HG03108 (cell line): ENCODE measurements around the gene TNNT3.

Experiments
- ATAC-seq: cut with Tn5 transposase; IDR thresholded peaks from one replicate; pipeline ENCODE4 v1.9.1; 2021; ENCODE audit warnings: moderate library complexity; ENCODE audit not compliant: unreplicated experiment

Gene TNNT3

DNA sequence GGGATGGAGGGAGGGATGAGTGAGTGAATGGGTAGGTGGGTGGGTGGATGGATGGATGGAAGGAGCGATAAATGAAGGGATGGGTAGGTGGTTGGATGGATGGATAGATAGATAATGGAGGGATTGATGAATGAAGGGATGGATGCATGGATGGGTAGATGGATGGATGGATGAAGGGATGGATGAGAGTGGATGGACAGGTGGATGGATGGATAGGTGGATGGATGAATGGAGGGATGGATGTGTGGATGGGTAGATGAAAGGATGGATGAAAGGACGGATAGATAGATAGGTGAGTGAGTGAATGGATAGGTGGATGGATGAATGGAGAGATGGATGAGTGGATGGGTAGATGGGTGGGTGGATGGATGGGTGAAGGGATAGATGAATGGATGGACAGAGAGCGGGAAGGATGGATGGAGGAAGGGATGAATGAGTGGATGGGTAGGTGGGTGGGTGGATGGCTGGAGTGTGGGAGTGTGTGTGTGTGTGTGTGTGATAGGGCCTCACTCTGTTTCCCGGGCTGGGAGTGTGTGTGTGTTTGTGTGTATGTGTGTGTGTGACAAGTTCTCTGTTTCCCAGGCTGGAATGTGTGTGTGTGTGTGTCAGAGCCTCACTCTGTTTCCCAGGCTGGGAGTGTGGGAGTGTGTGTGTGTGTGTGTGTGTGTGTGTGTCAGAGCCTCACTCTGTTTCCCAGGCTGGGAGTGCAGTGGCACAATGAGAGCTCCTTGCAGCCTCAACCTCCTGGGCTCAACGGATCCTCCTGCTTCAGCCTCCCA, 25.7 kb upstream of the TNNT3 start:
- ATAC-seq = no peak

DNA sequence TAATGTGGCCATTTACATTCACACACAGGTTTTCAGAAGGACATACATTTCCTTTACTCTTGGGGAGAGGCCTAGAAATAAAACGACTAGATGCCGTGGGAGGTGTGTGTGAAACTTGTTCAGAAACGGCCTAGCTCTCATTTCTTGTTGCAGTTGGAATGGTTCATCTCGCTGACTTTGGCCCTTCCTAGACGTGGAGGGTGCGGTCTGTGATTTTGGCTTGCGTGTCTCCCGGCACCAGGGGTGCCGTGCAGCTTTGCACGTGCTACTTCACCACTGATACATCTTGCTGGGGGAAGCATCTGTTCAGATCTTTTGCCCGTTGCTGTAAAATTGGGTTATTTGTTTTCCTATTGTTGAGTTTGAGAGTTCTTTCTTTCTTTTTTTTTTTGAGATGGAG, 24.7 kb upstream of the TNNT3 start:
- no peak for ATAC-seq

DNA sequence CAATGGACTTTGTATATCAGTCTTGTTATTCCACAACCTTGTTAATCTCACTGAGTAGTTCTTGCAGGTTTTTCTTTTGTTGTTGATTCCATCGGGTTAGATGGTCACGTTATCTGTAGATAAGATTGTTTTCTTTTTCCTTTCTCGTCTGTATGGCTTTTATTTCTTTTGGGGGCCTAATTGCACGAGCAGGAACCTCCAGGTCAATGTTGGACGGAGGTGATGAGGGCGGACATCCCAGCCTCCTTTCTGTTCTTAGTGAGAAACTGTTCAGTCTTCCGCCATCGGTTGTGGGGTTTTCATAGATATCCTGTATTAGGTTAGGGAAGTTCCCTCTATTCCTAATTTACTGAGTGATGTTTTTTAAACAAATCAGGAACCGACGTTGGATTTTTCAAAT, 23.0 kb upstream of the TNNT3 start:
- ATAC-seq = no peak

DNA sequence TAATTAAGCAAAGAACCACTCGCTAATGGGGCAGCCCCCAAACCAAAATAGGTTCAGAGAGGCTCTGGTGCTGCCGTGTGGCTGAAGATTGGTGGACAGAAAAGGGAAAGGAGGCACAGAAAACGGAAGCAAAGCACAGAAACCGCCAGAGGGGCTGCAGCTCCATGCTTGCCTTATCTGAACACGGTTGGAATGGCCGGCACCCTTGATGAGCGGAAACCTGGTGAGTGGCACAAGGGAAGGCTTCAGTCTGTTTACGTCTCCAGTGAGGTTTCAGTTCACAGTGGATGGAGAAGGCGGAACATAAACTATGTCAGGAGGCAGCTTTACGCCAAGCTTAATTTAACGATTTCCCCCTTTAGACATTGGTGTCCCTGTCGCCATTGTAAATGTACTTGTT, 22.6 kb upstream of the TNNT3 start:
- no peak for ATAC-seq

DNA sequence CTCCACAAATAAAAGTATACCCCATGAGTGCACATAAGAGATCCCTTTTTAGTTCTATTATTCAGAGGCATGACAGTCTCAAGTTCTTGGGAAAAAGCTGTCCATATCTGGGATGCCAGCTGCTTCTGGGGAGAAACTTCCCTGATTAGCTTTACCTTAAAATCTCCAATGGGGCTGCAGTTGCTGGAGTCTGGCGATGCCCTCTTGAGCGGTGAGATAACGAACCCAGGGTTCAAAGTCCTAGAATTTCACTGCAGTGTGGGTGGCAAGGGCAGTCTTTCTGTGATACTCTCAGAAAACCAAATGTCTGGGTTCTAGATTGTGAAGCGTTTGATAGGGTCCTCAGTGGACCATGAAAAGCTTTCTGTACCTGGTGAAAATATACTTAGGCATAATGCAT, 20.4 kb upstream of the TNNT3 start:
- no peak for ATAC-seq

DNA sequence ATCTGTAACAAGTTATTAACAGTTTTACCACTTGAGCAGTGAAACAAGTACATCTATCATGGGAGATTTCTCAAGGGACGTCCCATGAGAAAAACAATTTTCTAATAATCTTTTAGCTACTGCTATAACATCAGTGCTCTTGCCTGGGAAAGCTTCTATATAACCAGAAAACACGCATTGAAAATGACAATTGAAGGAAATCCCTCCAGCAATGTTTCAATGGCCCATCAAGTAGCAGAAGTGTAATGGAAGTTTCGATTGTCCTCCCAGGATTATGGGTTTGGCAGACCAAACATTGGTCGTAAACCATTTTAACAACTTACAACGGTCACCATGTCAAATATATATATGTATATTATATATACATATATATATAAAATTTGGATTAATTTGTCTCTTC, 19.8 kb upstream of the TNNT3 start:
- ATAC-seq = no peak

DNA sequence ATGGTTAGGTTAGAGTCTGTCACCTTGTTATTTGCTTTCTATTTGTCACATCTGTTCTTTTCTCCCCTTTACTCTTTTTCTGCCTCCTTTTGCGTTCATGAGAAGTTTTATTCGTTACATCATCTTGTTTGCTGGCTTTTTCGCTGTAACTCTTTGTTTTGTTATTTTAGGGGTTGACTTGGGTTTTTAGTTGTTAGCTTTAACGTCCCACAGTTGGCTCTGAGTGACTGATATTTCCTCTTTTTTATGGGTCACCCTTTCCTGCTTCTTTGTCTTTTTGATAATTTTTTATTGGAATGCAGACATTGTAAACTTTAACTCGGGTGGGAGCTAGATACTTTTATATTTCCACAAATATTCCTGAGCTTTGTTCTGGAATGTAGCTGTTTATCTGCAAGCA, 13.3 kb upstream of the TNNT3 start:
- ATAC-seq = no peak

DNA sequence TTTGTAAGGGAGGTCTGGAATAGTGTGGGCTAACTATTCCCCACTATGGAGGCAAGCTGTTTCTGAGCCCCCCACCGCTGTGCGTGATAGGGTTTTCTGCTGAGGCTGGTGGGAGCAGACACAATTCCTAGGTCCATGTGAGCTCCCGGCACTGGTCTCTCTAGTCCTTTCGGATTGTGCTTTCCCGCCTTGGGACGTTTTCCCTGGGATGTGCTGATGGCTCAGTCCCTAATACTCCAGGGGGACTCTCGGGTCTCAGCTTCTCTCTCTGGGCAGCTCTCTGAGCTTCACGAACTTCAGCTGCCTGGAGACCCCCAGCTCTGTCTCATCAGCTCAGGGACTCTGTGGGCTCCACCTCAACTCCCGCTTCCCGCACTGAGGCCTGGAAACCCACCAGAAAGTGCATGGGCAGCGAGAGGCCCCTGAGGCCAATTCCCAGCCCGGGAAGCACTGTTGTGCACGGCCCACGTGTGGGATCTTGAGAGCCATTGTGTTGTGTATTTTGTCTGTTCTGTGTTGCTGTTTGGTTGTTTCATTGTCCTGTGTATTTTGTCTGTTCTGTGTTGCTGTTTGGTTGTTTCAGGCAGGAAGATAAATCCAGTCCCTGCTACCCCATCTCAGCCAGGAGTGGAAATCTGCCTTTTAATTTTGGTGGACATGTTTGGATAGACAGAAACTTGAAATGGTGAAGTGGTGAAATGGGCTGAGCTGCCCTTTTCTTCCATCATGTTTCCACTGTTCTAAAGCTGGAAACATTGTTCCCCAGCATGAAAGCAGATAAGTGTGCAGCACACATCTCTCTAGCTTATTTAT, 12.7 kb upstream of the TNNT3 start:
- ATAC-seq = no peak

DNA sequence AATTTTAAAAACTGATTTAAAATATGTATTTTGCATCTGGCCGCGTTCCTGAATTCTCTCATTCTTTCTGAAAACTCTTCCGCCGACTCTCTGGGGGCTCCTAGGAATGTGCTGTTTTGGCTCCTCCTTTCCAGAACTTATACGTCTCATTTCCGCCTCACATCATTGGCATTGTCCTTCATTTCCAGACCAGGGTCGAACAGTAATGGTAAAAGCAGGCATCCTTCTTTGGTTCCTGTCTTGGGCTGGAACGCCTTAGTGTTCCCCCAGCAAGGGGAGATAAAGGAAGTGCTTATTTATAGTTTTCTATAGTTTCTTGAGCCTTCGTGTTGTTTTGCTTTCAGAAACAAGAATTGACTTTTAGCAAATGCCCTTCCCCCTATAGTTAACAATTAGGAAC, 10.9 kb upstream of the TNNT3 start:
- ATAC-seq = no peak

DNA sequence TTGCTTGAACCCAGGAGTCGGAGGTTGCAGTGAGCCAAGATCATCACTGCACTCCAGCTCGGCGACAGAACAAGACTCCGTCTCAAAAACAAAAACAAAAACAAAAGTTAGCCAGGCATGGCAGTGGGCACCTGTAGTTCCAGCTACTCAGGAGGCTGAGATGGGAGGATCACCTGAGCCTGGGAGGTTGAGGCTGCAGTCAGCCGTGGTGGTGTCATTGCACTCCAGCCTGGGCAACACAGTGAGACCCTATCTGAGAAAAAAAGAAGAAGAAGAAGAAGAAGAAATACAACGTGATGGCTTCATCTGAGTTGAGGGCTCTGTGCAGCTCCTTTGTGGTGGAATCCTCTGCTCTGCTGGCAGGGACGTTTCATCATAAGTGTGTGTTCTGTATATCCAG, 10.0 kb upstream of the TNNT3 start:
- ATAC-seq = no peak

DNA sequence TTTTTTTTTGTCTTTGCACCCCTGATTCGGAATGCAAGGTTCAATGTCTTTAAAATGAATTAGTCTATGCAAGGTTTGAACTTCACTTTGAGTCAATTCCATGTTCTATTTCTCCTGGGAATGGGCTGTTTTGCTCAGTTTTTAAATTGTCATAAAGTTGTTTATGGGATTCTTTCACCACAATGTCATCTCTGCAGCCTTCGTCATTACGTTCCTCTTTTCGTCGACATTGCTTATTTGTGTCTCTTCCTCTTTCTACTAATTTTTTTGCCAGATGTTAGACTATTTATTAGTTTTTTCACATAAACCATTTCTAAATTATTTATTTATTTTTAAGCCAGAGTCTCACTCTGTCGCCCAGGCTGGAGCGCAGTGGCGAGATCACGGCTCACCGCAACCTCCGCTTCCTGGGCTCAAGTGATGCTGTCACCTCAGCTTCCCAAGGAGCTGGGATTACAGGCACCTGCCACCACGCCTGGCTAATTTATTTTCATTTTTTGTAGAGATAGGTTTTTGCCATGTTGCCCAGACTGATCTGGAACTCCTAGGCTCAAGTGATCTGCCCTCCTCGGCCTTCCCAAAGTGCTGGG, 7.1 kb upstream of the TNNT3 start:
- ATAC-seq = no peak

DNA sequence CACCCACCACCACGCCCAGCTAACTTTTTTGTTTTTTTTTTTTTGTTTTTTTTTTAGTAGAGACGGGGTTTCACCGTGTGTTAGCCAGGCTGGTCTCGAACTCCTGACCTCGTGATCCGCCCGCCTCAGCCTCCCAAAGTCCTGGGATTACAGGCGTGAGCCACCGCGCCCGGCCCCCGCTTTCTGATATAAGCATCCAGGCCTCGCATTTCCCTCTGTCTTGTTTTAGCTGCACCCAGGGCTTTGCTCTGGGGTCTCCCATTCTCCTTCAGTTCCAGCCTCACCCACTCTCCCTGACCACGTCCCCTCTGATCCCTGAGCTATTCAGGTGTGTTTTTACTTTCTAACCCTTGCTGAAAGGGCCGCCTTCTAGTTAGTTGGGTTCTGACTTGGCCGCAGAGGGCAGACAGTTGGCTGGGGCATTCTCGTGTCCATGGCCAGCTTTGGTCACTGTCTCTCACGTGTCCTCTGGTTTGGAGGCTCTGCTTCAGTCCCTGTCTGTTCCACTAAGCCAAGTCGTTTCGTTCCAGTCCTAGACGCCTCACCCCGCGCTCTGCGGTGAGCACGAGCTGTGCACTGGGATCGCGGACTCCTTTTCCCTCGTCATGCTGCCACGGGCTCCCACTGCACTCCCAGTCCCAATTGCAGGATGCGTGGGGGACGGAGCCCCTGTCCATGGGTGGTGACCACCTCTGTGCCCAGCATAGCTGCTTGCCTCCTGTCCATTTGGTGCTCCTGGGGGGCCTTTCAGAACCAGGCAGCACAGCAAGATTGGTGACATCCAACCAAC, 6.0 kb upstream of the TNNT3 start:
- ATAC-seq = no peak

DNA sequence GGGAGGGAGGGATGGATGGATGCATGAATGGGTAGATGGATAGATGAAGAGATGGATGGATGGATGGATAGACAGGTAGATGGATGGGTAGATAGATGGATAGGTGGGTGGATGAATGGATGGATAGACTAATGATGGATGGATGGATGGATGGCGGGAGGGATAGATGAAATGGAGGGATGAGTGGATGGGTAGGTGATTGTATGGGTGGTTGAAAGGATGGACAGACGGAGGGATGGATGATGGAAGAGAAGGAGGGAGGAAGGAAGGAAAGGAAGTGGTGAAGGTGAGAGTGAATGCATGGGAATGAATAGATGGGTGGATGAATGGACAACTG, 3.7 kb upstream of the TNNT3 start:
- ATAC-seq = no peak

DNA sequence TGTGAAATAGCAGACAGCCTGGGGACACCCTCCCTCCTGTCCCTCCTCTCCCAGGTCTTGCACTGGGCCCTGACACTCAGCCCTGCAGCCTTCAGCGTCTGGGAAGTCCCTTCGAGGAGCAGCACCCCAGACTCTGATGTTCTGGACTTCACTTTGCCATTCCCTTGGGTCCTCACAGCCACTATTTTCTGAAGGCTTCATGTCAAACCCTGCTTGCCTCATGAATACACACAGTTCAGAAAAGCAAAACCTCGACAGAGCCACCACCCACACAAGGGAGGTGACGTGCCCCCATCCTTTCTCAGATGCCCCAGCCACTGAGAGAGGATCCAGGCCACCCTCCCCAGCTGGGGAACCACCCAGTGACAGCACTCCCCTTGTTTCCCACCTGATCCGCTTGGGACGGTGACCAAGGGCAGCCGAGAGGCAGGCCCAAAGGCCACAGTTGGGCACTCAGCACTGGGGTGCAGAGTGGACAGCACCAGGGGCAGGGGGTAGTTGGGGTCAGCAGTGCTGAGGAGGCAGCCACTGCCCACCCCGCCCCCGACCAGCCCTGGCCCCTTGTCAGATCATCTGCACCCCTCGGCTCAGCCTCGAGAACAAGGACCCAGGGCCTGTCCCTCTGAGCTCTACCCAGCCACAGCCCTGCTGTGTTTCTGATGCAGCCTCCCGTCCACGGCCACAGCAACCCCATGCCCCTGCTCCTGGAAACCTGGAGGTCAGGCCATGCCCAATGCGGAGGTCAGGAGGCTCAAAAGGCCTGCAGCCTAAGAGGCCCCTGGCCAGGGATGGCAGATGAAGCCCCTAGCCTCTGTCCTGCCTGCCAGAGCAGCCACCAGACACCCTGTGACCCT, 3.1 kb upstream of the TNNT3 start:
- ATAC-seq = no peak

DNA sequence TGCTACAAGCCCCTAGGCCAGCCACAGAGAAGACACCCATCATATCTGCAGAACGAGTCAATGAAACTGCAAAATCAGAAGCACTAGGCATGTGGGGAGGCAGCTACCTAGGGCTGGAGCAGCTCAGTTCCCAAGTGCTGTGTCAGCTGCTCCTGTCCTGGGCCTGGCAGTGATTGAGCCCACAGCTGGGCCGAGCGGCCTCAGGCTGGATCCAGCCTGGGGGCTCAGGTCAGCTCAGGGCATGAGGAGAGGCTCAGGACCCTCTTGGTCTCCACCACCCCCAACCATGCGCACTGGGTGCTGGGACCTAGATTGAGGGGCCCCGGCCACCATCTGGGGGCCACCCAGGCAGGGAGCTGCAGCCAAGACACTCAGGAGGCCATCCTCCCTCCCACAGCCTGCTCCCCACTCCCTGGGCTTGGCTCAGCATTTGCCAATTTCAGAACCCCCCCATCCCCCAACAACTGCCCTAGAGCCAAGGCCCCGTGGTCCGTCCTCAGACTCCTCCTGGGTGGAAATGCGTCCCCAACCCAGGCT, 2.4 kb upstream of the TNNT3 start:
- ATAC-seq = no peak

DNA sequence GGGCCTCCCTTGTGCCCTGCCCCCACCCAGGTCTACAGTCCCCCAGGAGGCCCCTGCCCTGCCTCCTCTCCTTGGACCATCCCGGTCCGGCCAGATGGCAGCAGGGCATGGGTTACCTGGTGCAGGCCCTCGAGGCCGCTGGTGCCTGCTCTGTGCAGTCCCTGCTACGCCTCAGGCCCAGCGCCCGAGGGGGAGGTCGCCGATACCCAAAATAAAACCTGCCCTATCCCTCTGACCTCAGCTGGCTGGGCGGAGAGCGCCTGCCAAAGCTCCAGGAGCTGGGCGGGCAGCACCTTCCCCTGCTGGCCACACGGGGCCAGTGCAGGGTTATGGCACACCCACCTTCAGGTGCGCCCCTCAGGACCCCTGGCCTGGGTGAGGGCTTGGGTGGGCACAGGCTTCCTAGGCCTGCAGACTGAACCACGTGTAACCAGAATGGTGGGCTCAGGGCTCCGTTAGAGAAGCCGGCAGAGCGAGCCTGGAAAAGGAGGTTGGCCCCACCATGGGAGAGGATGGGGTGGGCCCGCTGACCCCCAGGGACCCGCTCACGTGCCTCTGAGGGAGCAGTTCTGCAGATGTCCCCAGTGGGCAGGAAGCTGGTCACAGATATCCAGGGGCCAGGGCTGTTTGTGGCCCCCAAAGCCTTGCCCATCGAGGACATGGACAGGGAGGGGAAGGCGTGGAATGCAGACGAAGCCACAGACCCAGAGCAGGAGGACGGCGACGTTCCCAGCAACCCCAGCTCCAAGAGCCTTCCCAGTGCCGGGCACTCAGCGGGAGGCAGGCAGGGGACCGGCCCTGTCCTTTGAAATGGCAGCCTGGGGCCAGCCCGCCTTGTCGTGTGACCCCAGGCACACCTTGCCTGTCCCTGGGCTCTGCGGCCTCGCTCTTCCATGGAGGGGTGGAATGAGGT, 1.7 kb upstream of the TNNT3 start:
- ATAC-seq = no peak

DNA sequence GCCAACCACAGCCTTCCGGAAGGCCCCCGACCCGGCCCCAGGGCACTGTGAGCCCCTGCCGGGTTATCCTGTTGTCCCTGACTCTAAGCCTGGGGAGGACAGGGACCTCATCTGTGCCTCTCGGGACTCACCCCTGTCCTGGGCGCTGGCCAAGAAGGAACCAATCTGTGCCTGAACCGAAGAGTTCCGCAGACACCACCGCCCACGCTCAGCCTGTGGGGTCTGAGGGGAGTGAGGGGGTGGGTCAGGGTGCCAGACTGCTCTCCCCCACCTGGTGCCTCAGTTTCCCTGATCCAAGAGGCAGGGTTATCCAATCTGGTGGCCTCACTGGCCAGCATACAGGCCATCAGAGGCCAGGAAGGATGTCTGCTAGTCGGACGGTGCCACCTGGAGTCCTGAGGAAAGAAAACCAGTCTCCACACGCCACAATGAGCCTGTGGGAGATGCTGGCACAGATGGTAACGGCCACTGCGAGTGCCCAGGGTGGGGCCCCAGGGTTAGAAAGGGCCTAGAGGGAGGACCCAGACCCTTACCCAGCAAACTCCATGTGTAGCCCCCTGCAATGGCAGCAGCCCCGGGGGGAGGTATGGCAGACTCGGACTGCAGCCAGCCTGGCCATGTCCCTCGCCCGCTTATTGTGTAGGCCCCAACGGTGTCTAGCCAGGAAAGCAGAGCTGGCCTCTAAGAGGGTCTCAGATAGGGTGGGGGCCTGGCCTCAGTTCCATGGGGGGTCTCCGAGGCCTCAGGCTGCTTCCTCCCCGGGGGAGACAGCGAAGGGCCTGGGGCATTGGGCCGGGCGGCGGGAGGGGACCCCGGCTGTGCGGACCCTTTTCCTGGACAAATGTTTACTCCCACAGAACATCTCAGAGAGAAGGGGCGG, 827 bp upstream of the TNNT3 start:
- ATAC-seq = no peak
